HEK293 (cell line): ENCODE measurements around the gene KLHL35.

Experiments
- CTCF ChIA-PET: fragments of 350-600 bp; formaldehyde crosslinking; extraction: SDS; loops from one replicate; lab custom pipeline; 2021; ENCODE audit warnings: antibody characterized with exemption; lab: Yijun Ruan, JAX
- POLR2A ChIA-PET: fragments of 300-600 bp; formaldehyde crosslinking; extraction: SDS; loops from one replicate; lab custom pipeline; 2020; ENCODE audit warnings: antibody characterized with exemption, inconsistent platforms; lab: Yijun Ruan, JAX
- H3K27ac ChIP-seq: fragments of 200-500 bp; sonication (Bioruptor generic); 2 replicates; pipeline ENCODE4 v1.5.1; 2014; ENCODE audit warnings: low read depth, low read length, control low read depth, inconsistent platforms; ENCODE audit errors: extremely low read depth
- H3K36me3 ChIP-seq, 2 experiments: fragments of 200-500 bp in 1 of 2; sonication (Bioruptor generic) in 1 of 2; 1 replicate in 1 of 2; 2 replicates in 1 of 2; pipeline ENCODE4 v1.5.1; 2014 to 2017; ENCODE audit warnings: inconsistent platforms in 2 of 2, low read length in 2 of 2; ENCODE audit not compliant: control insufficient read depth in 2 of 2, insufficient read depth in 1 of 2
- H3K4me1 ChIP-seq: fragments of 200-500 bp; sonication (Bioruptor generic); 2 replicates; pipeline ENCODE4 v1.5.1; 2014; ENCODE audit warnings: mild to moderate bottlenecking, low read length, inconsistent platforms; ENCODE audit not compliant: control insufficient read depth, insufficient read depth
- H3K4me3 ChIP-seq: 2 replicates; pipeline ENCODE4 v1.5.1; 2011; ENCODE audit warnings: low read depth, mild to moderate bottlenecking, control low read depth, low read length, moderate library complexity
- H3K9me3 ChIP-seq: fragments of 200-500 bp; sonication (Bioruptor generic); 2 replicates; pipeline ENCODE4 v1.5.1; 2014; ENCODE audit warnings: low read depth, low read length, inconsistent platforms; ENCODE audit not compliant: control insufficient read depth, insufficient read depth
- CTCF ChIP-seq: fragments of 450-650 bp; formaldehyde crosslinking; IDR thresholded peaks from 2 replicates; pipeline ENCODE4 v1.5.1; 2016; ENCODE audit warnings: missing biosample characterization, missing genetic modification characterization
- KLF9 ChIP-seq: fragments of 450-650 bp; formaldehyde crosslinking; IDR thresholded peaks from 2 replicates; pipeline ENCODE4 v1.5.1; 2016; ENCODE audit warnings: missing biosample characterization, missing genetic modification characterization, low read depth
- ZNF121 ChIP-seq: fragments of 450-650 bp; formaldehyde crosslinking; IDR thresholded peaks from 2 replicates; pipeline ENCODE4 v1.5.1; 2016; ENCODE audit warnings: missing biosample characterization, missing genetic modification characterization
- ZNF155 ChIP-seq: fragments of 450-650 bp; formaldehyde crosslinking; IDR thresholded peaks from 2 replicates; pipeline ENCODE4 v1.5.1; 2016; ENCODE audit warnings: missing biosample characterization, missing genetic modification characterization
- ZNF366 ChIP-seq: fragments of 450-650 bp; formaldehyde crosslinking; conservative IDR thresholded peaks from 2 replicates; pipeline ENCODE4 v1.5.1; 2016; ENCODE audit warnings: missing biosample characterization, missing genetic modification characterization
- ZNF404 ChIP-seq: fragments of 450-650 bp; formaldehyde crosslinking; IDR thresholded peaks from 2 replicates; pipeline ENCODE4 v1.5.1; 2017; ENCODE audit warnings: missing biosample characterization, missing genetic modification characterization
- ZNF529 ChIP-seq: fragments of 450-650 bp; formaldehyde crosslinking; IDR thresholded peaks from 2 replicates; pipeline ENCODE4 v1.5.1; 2017; ENCODE audit warnings: missing genetic modification characterization, missing biosample characterization; ENCODE audit not compliant: insufficient replicate concordance
- ZNF639 ChIP-seq: fragments of 450-650 bp; formaldehyde crosslinking; IDR thresholded peaks from 2 replicates; pipeline ENCODE4 v1.5.1; 2016; ENCODE audit warnings: missing biosample characterization, missing genetic modification characterization
- ZNF654 ChIP-seq: fragments of 450-650 bp; formaldehyde crosslinking; IDR thresholded peaks from 2 replicates; pipeline ENCODE4 v1.5.1; 2016; ENCODE audit warnings: low read depth, missing biosample characterization, missing genetic modification characterization
- ZNF664 ChIP-seq: fragments of 450-650 bp; formaldehyde crosslinking; IDR thresholded peaks from 2 replicates; pipeline ENCODE4 v1.5.1; 2016; ENCODE audit warnings: missing biosample characterization, missing genetic modification characterization
- ZNF776 ChIP-seq: fragments of 450-650 bp; formaldehyde crosslinking; IDR thresholded peaks from 2 replicates; pipeline ENCODE4 v1.5.0; 2017; ENCODE audit warnings: missing biosample characterization, missing genetic modification characterization, borderline replicate concordance

The KLHL35 gene

GRCh38 chr11:75426720-75427086 lies 6.3 kb downstream of the KLHL35 start:
- H3K9me3 ChIP-seq = no peaks in the 10 kb centered on the region
- ChIA-PET POLR2A (no interaction called here), CTCF (interaction anchor here (0.7 to 2.0 kb wide), 3 partner anchors 19 to 39 kb away, joined by 3 to 8 read pairs (median 3); no protein-coding TSS in a partner anchor)
- no peak overlapping the region for H3K27ac ChIP-seq
- TF ChIP-seq ZNF776 (tag by site-specific recombination) (no peak), ZNF155 (tag by site-specific recombination) (no peak), ZNF529 (tag by site-specific recombination) (no peak), ZNF121 (tag by site-specific recombination) (no peak), ZNF366 (no peak)
- H3K36me3 ChIP-seq = peaks cover 0 to 17% of the 10 kb centered on the region in 2 experiments; a peak in 1 of 3 replicates
- no peaks in the 10 kb centered on the region for H3K4me1 ChIP-seq
- H3K4me3 ChIP-seq = no peak overlapping the region

DNA sequence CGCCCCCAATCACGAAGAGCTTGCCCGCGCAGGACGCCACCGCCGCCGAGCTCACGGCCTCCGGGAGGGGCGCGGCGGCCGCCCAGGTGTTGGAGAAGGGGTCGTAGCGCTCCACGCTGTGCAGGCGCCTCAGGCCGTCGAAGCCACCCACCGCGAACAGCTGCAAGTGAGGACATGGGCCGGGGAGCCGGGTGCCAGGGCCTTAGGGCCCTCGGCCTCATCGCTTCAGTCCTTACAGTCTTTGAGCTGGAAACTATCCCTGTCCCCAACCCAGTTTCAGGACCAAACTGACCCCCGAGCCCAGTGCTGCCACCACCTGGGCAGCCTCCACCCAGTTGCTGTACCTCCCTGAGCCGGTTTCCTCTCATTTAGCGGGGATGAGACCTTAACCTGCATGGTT lies 7.6 kb downstream of the KLHL35 start:
- Histone ChIP-seq H3K9me3 (no peaks in the 10 kb centered on the region), H3K27ac (no peak overlapping the region), H3K4me3 (no peak overlapping the region), H3K4me1 (no peaks in the 10 kb centered on the region), H3K36me3 (peaks cover 0 to 17% of the 10 kb centered on the region in 2 experiments; a peak in 1 of 3 replicates)
- ChIA-PET POLR2A (no interaction called here), CTCF (interaction anchor here (0.5 to 1.8 kb wide), 5 partner anchors 17 to 506 kb away, joined by 3 to 6 read pairs (median 4); no protein-coding TSS in a partner anchor)
- TF ChIP-seq ZNF664 (tag by site-specific recombination) = no peak
- TF ChIP-seq, all 188 proteins: peak for 0

DNA sequence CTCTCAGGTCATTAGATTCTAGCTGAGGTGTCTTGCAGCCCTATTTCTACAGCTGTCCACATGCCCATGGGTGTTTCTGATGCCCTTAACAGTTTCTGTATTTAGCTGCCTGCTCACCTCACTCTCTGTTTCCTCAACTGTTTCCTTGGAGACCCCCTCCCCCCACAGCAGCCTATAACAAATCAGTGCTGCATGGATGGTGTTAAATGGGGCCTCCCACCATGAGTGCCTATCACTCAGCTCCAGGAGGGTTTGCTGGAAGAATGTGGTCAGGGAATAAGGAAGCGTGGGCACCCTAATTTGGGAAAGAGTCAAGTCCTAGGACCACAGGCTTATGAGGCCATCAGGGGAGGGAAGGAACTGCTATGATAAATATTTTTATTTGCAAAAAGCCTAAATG lies 8.6 kb downstream of the KLHL35 start:
- Histone ChIP-seq H3K4me1 (no peaks in the 10 kb centered on the region), H3K27ac (no peak overlapping the region), H3K4me3 (no peak overlapping the region), H3K36me3 (peaks cover 0 to 17% of the 10 kb centered on the region in 2 experiments; a peak in 2 of 3 replicates), H3K9me3 (no peaks in the 10 kb centered on the region)
- ChIA-PET POLR2A (interaction anchor here (0.9 kb wide), 1 partner anchor 138 kb away, joined by 4 read pairs; no protein-coding TSS in a partner anchor), CTCF (interaction anchor here (1.3 to 1.6 kb wide), 2 partner anchors 17 to 35 kb away, joined by 5 read pairs; no protein-coding TSS in a partner anchor)
- no peak for TF ChIP-seq KLF9 (tag by site-specific recombination)
- TF ChIP-seq, all 188 proteins: peak for 0

DNA sequence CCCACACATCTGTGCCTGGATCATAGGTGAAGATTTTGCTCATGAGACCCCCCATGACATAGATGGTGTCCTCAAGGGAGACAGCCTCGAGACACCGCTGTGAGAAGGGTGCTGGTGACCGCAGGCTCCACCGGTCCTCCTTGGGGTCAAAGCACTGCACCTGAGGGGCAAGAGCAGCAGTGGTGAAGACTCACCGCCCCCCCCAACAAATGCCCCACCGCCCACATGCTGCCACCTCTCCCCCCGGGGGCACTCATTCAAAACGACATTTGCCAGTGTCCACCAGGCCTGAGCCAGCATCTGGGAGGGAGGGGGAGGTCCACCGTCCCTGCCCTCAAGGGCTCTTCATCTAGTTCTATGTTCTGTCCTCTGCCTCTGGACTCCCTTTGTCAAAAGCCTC lies 9.3 kb downstream of the KLHL35 start:
- CTCF ChIA-PET = interaction anchor here (1.6 kb wide), 1 partner anchor 16 kb away, joined by 5 read pairs; no protein-coding TSS in a partner anchor
- H3K4me1 ChIP-seq = no peaks in the 10 kb centered on the region
- H3K9me3 ChIP-seq = no peaks in the 10 kb centered on the region
- H3K36me3 ChIP-seq = peaks cover 0 to 17% of the 10 kb centered on the region in 2 experiments; a peak in 2 of 3 replicates
- no peak overlapping the region for H3K4me3 ChIP-seq
- POLR2A ChIA-PET = no interaction called here
- TF ChIP-seq ZNF639 (tag by site-specific recombination) (no peak), ZNF155 (tag by site-specific recombination) (no peak), ZNF404 (tag by site-specific recombination) (no peak), CTCF (tag by site-specific recombination) (no peak), ZNF654 (no peak)
- H3K27ac ChIP-seq = no peak overlapping the region
